Stimulated activated CD4-positive, alpha-beta T cell treated with anti-CD3 and anti-CD28 coated beads, Interleukin-1b, Interleukin-23, amount 100 ng/mL, for 1 hour (primary cell): ENCODE data around the gene APBB2.

ENCODE experiments used
- DNase-seq, 2 donors: peaks; one replicate each; pipeline ENCODE4 v3.0.0-alpha.2; 2020; ENCODE audit warnings: low read depth in 2 of 2

The APBB2 gene

GRCh38 chr4:41214136-41214824, at the start of gene APBB2:
TSS of gene APBB2 (minus strand) at chr4:41214542. CDS start at chr4:41033254, 181,288 bp downstream.
- DNase-seq = peak in 1 of 2 donors; percentile 32

GRCh38 chr4:41262198-41262597, 47.9 kb upstream of the APBB2 start:
- no peak for DNase-seq

GRCh38 chr4:41260116-41260733, 45.9 kb upstream of the APBB2 start:
- no peak for DNase-seq

- no peak for DNase-seq
Measured at GRCh38 chr4:41258783-41259182, 44.4 kb upstream of the APBB2 start.

- no peak for DNase-seq
Measured at GRCh38 chr4:41257906-41258305, 43.6 kb upstream of the APBB2 start.

- DNase-seq = peak in 1 of 2 donors; percentile 14
Measured at GRCh38 chr4:41257257-41257901, 43.0 kb upstream of the APBB2 start.

GRCh38 chr4:41256740-41257256, 42.5 kb upstream of the APBB2 start, which contains the start of gene UCHL1:
TSS of gene UCHL1 (plus strand) at chr4:41256928. CDS start at chr4:41256977, 49 bp downstream.
- DNase-seq = no peak

GRCh38 chr4:41256131-41256739, 41.9 kb upstream of the APBB2 start:
- no peak for DNase-seq

GRCh38 chr4:41245983-41246382, 31.6 kb upstream of the APBB2 start:
- no peak for DNase-seq

- no peak for DNase-seq
Measured at GRCh38 chr4:41241919-41242318, 27.6 kb upstream of the APBB2 start.

- no peak for DNase-seq
Measured at GRCh38 chr4:41236508-41236907, 22.2 kb upstream of the APBB2 start.

GRCh38 chr4:41236032-41236431, 21.7 kb upstream of the APBB2 start:
- DNase-seq = no peak

- no peak for DNase-seq
Measured at GRCh38 chr4:41232856-41233255, 18.5 kb upstream of the APBB2 start.

GRCh38 chr4:41232406-41232805, 18.1 kb upstream of the APBB2 start:
- DNase-seq = no peak

- DNase-seq = no peak
Measured at GRCh38 chr4:41227902-41228301, 13.6 kb upstream of the APBB2 start.

GRCh38 chr4:41221850-41222645, 7.7 kb upstream of the APBB2 start:
- DNase-seq = no peak

GRCh38 chr4:41219421-41219950, 5.1 kb upstream of the APBB2 start:
- no peak for DNase-seq

GRCh38 chr4:41218703-41219102, 4.4 kb upstream of the APBB2 start:
- no peak for DNase-seq

GRCh38 chr4:41217374-41217773, 3.0 kb upstream of the APBB2 start:
- DNase-seq = no peak

GRCh38 chr4:41217020-41217333, 2.6 kb upstream of the APBB2 start:
- DNase-seq = no peak

- peak in 1 of 2 donors; percentile 38 for DNase-seq
Measured at GRCh38 chr4:41216294-41217019, 2.1 kb upstream of the APBB2 start.
